GM23248 (cell line): ENCODE data around the gene MAML3.

Experiments used
- EZH2 ChIP-seq: fragments of 200-600 bp; sonication (generic); IDR thresholded peaks from 2 replicates; pipeline ENCODE4 v1.6.1; 2018; ENCODE audit warnings: antibody characterized with exemption, mild to moderate bottlenecking; ENCODE audit not compliant: insufficient read depth, poor library complexity, severe bottlenecking
- EZH2phosphoT487 ChIP-seq: fragments of 200-600 bp; sonication (generic); IDR thresholded peaks from 2 replicates; pipeline ENCODE4 v1.6.1; 2018; ENCODE audit warnings: antibody characterized with exemption, moderate library complexity, mild to moderate bottlenecking, low read depth; ENCODE audit not compliant: insufficient read depth

DNA sequence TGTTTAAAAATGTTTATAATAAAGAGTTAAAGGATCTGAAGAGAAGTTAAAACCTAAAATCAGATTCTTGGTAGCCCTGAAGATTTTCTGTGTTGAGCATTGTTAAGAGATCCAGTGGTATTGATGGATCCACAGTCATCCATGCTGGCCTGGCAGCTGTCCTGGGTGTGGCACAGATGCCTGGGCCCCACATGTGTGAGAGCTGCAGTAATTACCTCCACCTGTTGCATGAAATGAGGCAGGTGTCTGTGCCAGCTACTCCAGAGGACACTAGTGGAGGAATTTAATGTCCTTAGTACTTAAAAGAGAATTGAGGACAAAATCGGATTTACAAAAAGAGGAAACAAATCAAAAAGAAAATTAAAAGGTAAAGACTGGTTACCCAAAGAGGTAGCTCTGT lies 444.3 kb downstream of the MAML3 start:
- no peak for TF ChIP-seq EZH2phosphoT487
- no peak for TF ChIP-seq EZH2
